Measurements from ENCODE around the gene TECPR1.
A peak's percentile ranks its signal among the peaks of the same experiment; 100 is the strongest.

DNA sequence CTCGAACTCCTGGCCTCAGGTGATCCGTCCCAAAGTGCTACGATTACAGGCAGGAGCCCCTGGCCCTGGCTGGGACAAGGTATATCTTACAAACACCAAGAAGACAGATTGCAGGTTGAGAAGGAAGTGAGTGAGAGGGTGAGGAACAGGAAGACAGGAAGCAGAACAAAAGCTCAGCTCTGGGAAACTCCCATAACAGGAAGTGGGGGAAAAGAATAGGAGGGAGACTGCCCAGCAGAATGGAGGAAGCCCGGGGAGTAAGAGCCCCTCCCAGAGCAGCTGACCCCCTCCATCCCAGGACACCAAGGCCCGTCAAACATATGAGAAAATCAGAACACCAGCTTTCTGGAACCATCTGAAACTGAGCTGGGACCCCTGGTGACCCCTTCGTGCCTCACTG is 2.9 kb downstream of the TECPR1 start:
- TF ChIP-seq SIN3A (IDR thresholded peaks at IDR 0.05; ENCODE audit: borderline replicate concordance, insufficient read depth, low read length) (no peak), FOXP2 (optimal IDR thresholded peaks at IDR 0.05; ENCODE audit: borderline replicate concordance, extremely low read depth, extremely low read length, insufficient read depth) (no peak), POLR2AphosphoS5 (IDR thresholded peaks at IDR 0.05; ENCODE audit: low read depth, low read length) (peak; percentile 37; the same call in 1 of the 2 replicates)

Measured in PFSK-1 (cell line).